Fibroblast of skin of left quadriceps (primary cell): ENCODE measurements around the gene GRIN2D.

Source experiments
- DNase-seq, 2 experiments: peaks; one replicate each; pipeline ENCODE4 v3.0.0-alpha.2; 2013; ENCODE audit warnings: low read depth in 2 of 2

Gene GRIN2D

DNA sequence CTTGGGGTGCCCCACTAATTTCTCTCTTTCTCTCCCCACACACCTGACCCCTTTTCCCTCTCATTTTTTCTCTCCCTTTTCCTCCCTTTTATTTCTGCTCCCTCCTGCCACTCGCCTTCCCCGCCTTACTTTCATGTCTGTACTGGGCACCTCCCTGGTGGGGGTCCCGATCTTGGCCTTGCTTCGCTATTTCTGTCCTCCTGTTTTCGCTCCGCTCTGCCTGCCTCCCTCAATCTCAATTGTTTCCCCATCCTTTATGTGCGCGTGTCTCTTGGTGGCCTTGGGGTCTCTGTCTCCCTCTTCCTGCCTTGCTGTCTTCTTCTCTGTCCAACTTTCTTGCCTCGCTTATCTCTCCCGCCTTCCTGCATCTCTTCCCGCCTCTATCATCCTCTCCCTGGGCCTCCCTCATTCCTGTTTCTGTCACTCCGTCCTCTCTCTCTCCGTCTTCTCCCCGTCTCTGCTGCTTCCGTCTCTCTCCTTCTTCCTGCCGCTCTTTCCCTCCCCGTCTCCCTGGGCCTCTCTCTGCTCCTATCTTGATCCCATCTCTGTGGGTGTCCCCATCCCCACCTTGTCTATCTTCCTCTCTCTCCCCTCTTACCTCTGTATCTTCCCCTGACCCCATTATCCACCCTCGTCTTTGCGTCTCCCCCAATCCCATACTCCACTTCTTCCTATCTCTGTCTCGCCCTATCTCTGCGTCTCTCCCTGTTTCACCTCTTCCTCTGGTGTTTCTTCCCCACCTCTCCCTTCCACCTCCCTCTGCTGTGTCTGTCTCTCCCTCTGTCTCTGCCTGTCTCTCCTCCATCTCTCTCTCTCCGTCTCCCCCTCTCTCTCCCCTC lies 4.0 kb downstream of the GRIN2D start:
- DNase-seq: no peak

GRCh38 chr19:48398102-48398374 lies 4.6 kb downstream of the GRIN2D start:
- DNase-seq: no peak

GRCh38 chr19:48398375-48399235 lies 5.1 kb downstream of the GRIN2D start:
- peak; percentile 65 to 68 for DNase-seq

- no peak for DNase-seq
Observed at GRCh38 chr19:48400018-48400742, 6.7 kb downstream of the GRIN2D start.

DNA sequence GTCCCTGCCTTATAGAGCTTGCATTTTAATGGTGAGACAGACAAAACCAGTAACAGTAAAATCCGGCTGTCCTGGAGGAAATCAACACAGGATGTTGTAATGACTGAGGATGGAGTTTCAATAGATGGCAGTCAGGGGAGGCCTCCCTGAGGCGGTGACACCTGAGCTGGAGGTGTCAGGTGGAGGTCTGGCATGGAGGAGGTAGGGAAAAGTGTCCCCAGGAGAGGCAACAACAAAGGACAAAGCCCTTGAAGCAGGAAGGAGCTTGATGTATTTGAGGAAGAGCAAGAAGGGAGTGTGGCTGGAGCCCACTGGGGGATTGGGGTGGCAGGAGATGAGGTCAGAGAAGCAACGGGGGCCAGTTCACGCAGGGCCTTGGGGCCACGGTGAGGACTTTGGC lies 7.8 kb downstream of the GRIN2D start:
- no peak for DNase-seq

- no peak for DNase-seq
Observed at GRCh38 chr19:48403606-48404005, 10.1 kb downstream of the GRIN2D start.

DNA sequence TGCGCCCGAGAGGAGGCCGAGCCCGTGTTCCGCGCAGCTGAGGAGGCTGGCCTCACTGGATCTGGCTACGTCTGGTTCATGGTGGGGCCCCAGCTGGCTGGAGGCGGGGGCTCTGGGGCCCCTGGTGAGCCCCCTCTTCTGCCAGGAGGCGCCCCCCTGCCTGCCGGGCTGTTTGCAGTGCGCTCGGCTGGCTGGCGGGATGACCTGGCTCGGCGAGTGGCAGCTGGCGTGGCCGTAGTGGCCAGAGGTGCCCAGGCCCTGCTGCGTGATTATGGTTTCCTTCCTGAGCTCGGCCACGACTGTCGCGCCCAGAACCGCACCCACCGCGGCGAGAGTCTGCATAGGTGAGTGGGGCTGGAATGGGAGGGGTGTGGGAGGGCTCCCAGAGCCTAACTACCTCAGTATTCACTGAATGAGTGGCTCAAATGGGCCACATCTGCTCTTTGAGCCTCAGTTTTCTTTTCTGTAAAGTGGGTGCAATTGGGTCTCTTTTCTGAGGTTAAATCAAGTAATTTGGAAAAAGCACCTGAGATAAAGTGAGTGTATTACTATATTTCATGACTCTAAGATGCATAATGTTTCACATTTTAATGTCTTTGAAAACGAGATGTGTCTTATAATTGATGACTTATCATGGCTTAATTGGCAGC lies 11.7 kb downstream of the GRIN2D start:
- no peak for DNase-seq

DNA sequence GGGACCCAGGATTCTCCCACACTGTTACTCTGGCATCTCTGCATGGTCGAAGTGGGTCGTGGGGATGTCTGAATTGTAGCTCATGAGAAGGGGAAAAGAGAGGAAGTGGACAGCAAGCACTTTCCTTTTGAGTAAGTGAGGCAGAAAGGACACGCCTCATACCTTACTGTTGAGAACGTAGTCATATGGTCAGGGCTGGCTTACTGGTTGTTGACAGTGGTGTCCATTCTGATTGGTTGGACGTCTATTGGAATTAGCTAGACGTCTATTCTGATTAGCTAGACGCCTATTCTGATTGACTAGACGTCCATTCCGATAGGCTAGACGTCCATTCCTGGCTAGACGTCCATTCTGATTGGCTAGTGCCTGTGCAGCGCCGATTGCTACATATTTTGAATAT lies 12.4 kb downstream of the GRIN2D start:
- no peak for DNase-seq

GRCh38 chr19:48413879-48414587 lies 20.6 kb downstream of the GRIN2D start:
- DNase-seq: no peak

DNA sequence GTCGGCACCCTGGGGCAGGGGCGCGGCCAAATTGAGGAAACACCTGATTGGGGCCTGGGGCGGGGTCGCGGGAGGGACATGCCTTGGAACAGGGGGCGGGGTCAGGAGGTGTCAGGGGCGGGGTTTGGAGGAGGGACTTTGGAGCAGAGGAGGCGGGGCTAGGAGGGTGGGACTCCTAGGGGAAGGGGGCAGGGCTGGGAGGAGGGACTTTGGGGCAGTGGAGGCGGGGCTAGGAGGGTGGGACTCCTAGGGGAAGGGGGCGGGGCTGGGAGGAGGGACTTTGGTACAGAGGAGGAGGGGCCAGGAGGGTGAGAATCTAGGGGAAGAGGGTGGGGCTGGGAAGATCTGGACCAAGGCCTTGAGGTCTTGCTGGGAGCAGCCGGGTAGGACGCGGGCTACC lies 21.9 kb downstream of the GRIN2D start:
- no peak for DNase-seq

DNA sequence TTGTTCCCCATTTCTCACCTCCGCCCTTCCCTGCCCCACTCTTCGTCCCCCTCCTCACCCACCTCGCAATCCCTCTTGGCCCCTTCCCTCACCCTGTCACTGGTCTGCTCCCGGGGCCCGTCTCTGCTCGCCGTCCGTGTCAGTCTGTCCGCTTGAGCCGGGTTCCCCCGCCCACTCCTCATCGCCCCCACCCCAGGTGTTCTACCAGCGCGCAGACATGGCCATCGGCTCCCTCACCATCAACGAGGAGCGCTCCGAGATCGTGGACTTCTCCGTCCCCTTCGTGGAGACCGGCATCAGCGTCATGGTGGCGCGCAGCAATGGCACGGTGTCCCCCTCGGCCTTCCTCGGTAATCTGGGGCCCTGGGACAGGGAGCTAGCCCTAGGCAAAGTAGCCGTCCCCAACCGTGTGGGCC lies 22.3 kb downstream of the GRIN2D start:
- DNase-seq: no peak

DNA sequence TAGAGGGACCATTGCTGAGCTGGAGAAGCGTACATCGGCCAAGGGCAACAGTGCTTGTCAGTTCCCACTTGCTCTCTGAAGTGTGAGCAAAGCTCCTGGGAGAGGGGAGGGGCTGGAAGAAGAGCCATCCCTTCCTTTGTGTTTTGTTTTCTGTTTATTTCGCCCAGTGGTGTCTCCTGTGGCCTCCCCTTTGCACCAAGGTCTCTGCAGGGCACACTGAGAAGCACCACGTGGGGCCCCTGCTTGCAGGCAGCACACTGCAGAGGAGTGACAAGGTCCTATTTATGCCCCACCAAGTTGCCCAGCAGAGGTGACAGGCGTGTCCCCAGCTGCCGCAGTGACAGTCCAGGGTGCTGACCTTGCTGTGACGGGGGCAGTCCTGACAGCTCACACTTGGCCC lies 24.0 kb downstream of the GRIN2D start:
- no peak for DNase-seq

DNA sequence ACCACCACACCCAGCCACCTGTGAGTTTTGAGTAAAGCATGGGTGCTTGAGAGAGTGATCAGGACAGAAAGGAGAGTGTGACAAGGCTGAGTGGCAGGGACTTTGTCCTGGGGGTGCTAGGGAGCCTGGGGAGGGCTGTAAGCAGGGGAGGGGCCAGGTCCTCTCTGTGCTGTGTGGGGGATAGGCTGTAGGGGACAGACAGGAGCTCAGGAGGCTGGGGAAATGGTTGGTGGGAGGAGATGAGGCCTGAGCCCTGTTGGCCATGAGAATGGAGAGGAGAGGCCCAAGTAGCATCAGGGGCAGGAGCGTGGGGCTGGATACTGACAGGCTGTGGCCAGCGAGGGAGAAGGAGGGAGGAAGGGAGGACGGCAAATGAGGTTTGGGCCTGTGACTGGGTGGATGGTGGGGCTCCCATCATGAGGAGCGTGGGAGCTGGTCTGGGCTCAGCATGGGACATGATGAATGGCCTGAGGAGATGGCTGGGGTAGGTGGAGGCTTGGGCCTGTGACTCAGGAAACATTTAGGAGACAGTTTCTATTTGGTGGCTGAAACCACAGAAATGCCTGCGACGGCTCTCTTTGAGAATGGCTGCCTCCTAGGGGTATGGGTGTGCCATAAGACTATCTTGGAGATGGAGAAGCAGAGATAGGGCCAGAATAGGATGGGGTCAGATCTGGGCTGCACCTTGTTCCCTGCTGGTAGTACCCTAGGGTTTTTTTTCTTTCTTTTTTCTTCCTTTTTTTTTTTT lies 25.0 kb downstream of the GRIN2D start:
- DNase-seq: no peak

- no peak for DNase-seq
Observed at GRCh38 chr19:48419158-48419920, 25.9 kb downstream of the GRIN2D start.

GRCh38 chr19:48421548-48421947 lies 28.1 kb downstream of the GRIN2D start:
- DNase-seq: no peak

DNA sequence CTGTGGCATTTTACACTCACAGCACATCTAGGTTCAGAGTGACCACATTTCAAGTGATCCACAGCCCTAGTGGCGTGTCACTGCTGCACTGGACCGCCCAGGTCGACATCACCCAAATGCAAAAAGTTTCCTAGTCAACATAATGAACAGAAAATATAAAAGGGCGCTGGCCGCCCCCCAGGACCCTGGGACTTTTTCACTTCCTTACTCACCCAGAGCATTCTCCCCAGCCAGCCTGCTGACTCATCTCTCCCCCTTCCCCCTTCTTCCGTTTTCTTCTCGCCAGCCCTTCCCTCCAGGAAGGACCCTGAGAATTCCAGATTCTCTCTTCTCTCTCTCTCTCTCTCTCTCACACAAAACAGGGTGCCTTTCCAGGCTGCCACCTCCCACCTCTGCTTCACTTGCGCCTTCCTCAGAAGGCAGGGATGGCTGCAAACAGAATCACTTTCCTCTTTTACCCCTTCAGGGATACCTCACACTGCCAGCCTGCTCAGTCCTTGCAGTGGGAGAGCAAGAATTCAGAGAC lies 31.3 kb downstream of the GRIN2D start:
- DNase-seq: peak; percentile 43 to 44

GRCh38 chr19:48428670-48429069 lies 35.2 kb downstream of the GRIN2D start:
- no peak for DNase-seq

GRCh38 chr19:48433337-48433736 lies 39.9 kb downstream of the GRIN2D start:
- no peak for DNase-seq

DNA sequence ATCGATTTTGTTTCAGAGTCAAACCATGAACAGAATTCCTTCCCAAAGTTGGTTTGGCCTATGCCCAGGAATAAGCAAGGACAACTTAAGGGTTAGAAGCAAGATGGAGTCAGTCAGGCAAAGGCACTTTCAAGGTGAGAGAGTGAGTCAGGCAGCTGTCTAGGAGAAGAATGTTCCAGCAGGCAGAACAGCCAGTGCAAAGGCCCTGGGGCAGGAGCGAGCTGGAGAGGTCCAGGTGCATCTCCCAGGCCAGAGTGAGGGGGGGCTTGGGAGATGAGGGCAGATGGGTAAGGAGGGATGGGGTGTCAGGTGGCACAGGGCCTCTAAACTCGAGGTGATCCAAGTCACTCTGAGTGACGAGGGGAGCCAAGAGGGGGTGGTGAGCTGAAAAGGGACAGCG lies 43.1 kb downstream of the GRIN2D start:
- no peak for DNase-seq
